Left renal cortex interstitium (tissue), 4 donors: ENCODE data around the gene PACRG. TPM values are rescaled to one million over a fixed set of nuclear protein-coding genes. Genes with fewer than 3 reads are reported as not detected.

Experiments
- DNase-seq, 4 donors: peaks; one replicate each; pipeline ENCODE4 v3.0.0-alpha.2; 2013; ENCODE audit warnings: low read depth in 4 of 4, low spot score in 2 of 4, missing footprints in 1 of 4
- polyA plus RNA-seq, 4 donors: library from polyadenylated mRNA; unstranded; fragments of 120-200 nt; gene quantifications; one replicate each; pipeline ENCODE4 v1.2.1, GENCODE V29; 2013; ENCODE audit not compliant: insufficient read length in 4 of 4

PACRG gene
- polyA plus RNA-seq, 4 donors: 13.7 to 20.1 (median 15.1) TPM

GRCh38 chr6:162773996-162774395 lies 46.2 kb downstream of the PACRG start:
- no peak for DNase-seq

- DNase-seq: no peak
These were observed 49.3 kb downstream of the PACRG start for GRCh38 chr6:162777091-162777490.

DNA sequence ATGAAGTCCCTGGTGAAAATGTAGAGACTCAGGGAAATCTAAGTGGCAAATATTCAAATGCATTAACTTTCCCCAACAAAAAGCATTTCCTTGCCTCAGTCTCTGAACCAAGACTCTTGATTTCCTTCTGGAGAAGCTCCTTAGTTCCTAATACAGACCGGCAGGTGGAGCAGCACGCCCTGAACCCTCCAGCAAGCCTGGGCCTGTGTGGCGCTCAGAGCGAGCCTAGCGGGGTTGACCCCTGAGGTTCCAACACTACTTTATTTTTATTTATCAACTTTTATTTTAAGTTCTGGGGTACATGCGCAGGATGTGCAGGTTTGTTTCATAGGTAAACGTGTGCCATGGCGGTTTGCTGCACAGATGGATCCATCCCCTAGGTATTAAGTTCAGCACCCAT lies 50.8 kb downstream of the PACRG start:
- no peak for DNase-seq

DNA sequence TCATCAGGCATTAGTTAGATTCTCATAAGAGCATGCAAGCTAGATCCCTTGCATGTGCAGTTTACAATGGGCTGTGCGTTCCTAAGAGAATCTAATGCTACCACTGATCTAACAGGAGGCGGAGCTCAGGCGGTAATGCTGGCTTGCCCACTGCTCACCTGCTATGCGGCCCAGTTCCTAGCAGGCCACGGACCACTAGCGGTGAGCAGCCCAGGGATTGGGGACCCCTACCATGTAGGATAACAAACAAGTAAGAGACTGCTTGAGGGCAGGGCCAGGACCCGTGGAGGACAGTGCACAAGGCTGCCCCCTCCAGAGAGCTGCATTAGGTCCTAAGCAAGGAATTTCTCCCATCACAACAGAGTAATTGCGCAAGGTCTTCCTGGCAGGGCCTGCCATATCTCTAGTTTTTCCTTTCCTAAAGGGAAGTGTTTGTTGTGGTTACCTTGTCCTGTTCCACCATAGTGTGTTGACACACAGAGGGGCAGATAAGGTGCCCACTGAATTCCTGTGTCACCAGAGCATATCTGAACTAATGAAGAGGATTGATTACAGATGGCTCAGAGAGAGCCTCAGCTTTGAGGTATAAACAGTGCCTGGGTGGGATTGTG lies 58.0 kb downstream of the PACRG start:
- no peak for DNase-seq

DNA sequence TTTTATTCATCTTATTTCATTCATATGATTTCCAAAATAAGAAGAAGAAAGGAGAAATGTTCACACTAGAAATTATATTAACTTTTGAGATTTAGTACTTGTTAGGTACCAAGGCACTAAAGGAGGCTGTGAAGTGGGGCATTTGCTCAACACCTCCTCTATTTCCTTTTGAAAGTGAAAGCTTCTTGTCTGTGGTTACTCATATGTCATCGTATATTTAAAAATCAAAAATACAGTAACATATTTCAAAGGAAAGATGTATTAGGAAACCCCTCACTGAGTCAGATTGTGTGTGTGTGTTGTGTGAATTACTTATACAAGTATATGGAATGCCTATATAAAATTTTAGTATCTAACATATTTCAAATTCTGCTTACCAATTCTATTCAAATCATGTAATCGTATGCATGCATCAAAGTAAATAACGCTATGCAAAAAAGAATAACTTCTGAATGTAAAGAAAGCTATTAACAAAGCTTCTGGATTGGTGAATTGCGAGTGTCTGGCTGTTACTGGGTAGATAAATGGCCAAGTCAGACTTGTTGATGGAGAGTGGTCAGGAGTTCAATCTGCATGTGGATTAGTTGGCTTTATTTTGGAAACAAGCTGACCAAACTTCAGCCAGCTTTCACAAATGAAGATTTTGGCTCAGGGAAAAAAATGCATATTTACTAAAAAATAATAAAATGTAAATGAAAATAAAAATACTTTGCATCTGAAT lies 70.9 kb downstream of the PACRG start:
- DNase-seq: no peak

GRCh38 chr6:162814426-162814973 lies 86.7 kb downstream of the PACRG start:
- no peak for DNase-seq

- DNase-seq: no peak
These were observed 89.4 kb downstream of the PACRG start for GRCh38 chr6:162817196-162817595.

GRCh38 chr6:162819284-162819683 lies 91.5 kb downstream of the PACRG start:
- DNase-seq: no peak

GRCh38 chr6:162821102-162821501 lies 93.3 kb downstream of the PACRG start:
- no peak for DNase-seq

GRCh38 chr6:162825597-162825996 lies 97.8 kb downstream of the PACRG start:
- DNase-seq: no peak

DNA sequence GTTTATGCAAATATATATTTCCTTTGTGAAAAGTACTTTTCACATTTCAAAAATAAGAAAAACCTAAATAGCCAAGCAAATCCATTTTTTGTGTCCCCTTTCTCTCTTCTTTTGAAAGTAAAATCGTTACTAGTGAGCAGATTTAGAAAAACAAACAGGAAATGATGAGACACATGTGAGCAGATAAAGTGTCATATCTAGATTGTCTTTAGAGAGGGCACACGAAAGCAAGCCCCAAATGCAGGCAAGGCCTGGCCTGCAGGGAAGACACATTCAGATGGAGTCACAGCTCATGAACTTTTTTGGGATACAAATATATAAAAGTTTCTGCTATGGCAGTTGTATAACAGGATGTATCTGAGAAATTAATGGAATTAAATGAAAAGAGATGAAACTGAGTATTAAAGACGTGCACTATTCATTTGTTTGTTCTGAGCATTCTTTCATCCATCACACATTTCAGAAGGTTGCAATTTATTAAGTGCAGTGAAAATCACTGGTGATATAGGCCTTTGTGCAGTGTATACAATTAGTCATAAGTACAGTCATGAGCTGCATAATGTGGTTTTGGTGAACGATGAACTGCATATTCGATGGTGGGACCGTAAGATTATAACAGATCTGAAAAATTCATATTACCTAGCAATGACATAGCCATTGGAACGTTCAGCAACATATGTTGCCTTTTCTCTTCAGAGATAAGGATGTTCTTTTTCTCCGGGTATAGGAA lies 101.4 kb downstream of the PACRG start:
- DNase-seq: no peak

DNA sequence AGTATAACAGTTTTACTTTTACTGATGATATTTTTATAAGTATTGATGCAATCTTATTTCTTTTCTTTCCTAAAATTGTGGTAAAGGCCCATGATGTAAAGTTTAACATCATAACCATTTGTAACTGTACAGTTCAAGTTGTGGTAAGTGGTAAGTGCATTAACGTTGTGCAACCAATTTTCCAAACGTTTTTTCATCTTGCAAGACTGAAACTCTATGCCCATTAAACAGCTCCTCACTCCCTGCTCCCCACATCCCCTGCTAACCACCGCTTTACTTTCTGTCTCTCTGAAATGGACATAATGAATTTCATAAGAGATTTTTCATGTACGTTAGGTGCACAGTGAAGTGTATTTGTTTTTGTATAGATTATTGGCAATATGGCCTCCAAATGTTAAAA lies 106.0 kb downstream of the PACRG start:
- DNase-seq: no peak

DNA sequence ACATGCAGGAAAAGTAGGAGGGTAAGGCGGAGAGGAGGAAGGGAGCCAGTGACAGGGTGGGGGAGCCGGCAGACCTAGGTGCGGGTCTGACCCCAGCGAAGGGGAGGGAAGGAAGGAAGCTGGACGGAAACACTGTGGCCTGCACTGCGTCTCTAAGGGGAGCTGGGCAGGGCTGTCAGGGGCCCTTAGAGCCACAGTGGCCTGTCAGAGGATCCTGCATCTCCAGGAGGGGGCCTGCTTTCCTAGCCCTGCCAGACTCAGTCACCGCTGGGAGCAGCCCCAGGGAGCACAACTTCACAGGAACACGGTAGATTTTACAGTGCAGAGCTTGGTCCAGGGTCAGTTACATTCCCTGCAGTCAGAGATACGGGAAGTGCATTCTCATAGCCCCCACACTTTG lies 118.2 kb downstream of the PACRG start:
- no peak for DNase-seq

- DNase-seq: no peak
These were observed 118.9 kb downstream of the PACRG start for GRCh38 chr6:162846723-162847122.

DNA sequence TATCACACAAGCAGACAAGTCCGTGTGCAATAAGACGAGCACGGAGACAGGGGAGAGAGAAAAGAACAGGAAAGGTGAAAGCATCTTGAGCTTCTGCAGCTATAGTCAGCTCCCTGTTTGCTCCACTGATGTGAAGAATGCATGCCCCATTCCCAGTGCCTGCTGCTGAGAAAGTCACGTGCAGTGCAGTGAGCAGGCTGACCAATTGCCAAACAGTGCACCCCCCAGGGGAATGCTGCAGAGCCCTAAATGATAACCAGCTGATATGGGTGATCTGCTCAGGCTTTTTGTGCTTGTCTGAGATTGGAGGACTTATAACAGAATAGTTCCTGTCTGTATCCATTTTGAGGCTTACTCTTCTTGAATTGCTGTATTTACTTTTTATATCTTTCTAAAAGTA lies 121.5 kb downstream of the PACRG start:
- no peak for DNase-seq

DNA sequence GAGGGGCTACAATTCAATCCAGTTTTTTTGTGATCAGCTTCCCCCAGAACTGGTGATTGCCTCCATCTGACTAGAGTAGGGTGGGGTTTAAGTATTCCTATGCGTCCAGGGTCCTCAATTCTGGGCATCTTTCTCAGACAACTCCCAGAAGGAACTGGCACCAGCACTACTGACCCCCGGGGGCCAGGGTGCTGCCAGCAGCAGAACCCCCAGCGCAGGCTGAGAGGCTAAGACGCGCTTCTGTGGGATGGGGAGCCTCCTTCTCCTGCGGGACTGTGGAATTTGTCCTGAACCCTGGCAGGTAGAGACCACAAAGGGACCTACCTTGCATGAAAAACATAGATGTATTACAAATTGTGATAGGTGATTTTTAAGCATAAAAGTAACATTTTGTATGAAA lies 124.4 kb downstream of the PACRG start:
- no peak for DNase-seq

- no peak for DNase-seq
These were observed 125.2 kb downstream of the PACRG start for GRCh38 chr6:162852840-162853577.

GRCh38 chr6:162854228-162854627 lies 126.5 kb downstream of the PACRG start:
- DNase-seq: no peak

- DNase-seq: peak in 1 of 4 donors; percentile 20
These were observed 127.0 kb downstream of the PACRG start for GRCh38 chr6:162854734-162855191.

GRCh38 chr6:162856885-162857284 lies 129.1 kb downstream of the PACRG start:
- DNase-seq: peak; percentile 62 to 86 (median 74)

DNA sequence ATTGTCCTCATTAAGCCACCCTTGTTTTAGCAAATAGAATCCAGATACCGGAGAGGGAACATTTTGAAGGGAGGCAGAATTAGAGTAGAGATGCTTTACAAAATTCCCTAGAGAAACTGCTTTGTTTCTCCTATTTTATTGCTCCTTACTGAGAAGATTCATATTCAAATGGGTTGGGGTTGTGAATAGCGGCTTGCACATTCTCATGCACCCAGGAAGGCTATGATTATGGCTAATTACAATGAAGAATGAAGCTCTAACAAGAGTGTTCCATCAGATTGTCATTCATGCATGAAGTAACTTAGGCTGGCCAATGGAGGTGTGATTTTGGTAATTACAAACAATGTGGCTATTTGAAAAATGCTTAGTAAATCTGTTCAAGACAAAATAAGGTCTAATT lies 129.6 kb downstream of the PACRG start:
- DNase-seq: no peak
